GM12878 (cell line): Measurements from ENCODE around the gene SYNCRIP. TPM values are rescaled to one million over a fixed set of nuclear protein-coding genes. Genes with fewer than 3 reads are reported as not detected.

ENCODE experiments used
- ATF7 ChIP-seq: fragments of 450-650 bp; IDR thresholded peaks from 2 replicates; pipeline ENCODE4 v1.6.1; 2016; ENCODE audit warnings: low read depth, mild to moderate bottlenecking
- BCLAF1 ChIP-seq: fragments of 450-650 bp; IDR thresholded peaks from 2 replicates; pipeline ENCODE4 v1.6.1; 2017; ENCODE audit warnings: antibody characterized with exemption, mild to moderate bottlenecking, moderate library complexity
- CBX3 ChIP-seq: fragments of 200-600 bp; sonication (generic); IDR thresholded peaks from 2 replicates; pipeline ENCODE4 v1.6.1; 2016; ENCODE audit warnings: low read depth, borderline replicate concordance
- EED ChIP-seq: sonication (generic); IDR thresholded peaks from 2 replicates; pipeline ENCODE4 v1.6.1; 2016; ENCODE audit warnings: antibody characterized with exemption, low read depth
- EGR1 ChIP-seq, 2 experiments: IDR thresholded peaks; 1 replicate in 1 of 2; 2 replicates in 1 of 2; pipeline ENCODE4 v1.6.1; 2011 to 2012; ENCODE audit warnings: low read depth in 2 of 2, low read length in 2 of 2, borderline replicate concordance in 1 of 2, mild to moderate bottlenecking in 1 of 2, moderate library complexity in 1 of 2
- FOS ChIP-seq: IDR thresholded peaks from 3 replicates; pipeline ENCODE4 v1.6.1; 2011; ENCODE audit warnings: borderline replicate concordance; ENCODE audit not compliant: insufficient read length; ENCODE audit errors: extremely low read depth
- FOXK2 ChIP-seq: fragments of 450-650 bp; IDR thresholded peaks from 2 replicates; pipeline ENCODE4 v1.6.1; 2017; ENCODE audit warnings: mild to moderate bottlenecking, moderate library complexity
- HDAC2 ChIP-seq: fragments of 200-600 bp; sonication (generic); IDR thresholded peaks from 2 replicates; pipeline ENCODE4 v1.6.1; 2017
- IRF5 ChIP-seq: fragments of 450-650 bp; IDR thresholded peaks from 2 replicates; pipeline ENCODE4 v1.6.1; 2017; ENCODE audit warnings: borderline replicate concordance
- JUNB ChIP-seq: IDR thresholded peaks from 2 replicates; pipeline ENCODE4 v1.6.1; 2016; ENCODE audit warnings: antibody characterized with exemption, mild to moderate bottlenecking
- MXI1 ChIP-seq: fragments of 150-350 bp; IDR thresholded peaks from 2 replicates; pipeline ENCODE4 v1.6.1; 2011; ENCODE audit warnings: low read depth, mild to moderate bottlenecking, inconsistent platforms, low read length, improper control_type of control experiment
- MYB ChIP-seq: fragments of 150-350 bp; IDR thresholded peaks from 2 replicates; pipeline ENCODE4 v1.6.1; 2014; ENCODE audit warnings: mild to moderate bottlenecking, low read depth, low read length, borderline replicate concordance
- PAX5 ChIP-seq: IDR thresholded peaks from 2 replicates; pipeline ENCODE4 v1.6.1; 2011; ENCODE audit warnings: low read depth, low read length, borderline replicate concordance
- POLR2A ChIP-seq: IDR thresholded peaks from 2 replicates; pipeline ENCODE4 v1.6.1; 2011; ENCODE audit warnings: low read depth, mild to moderate bottlenecking, low read length
- POLR2AphosphoS5 ChIP-seq: IDR thresholded peaks from 2 replicates; pipeline ENCODE4 v1.6.1; 2011; ENCODE audit warnings: mild to moderate bottlenecking, low read length, inconsistent platforms
- RCOR1 ChIP-seq: conservative IDR thresholded peaks from 2 replicates; pipeline ENCODE4 v1.6.1; 2012; ENCODE audit warnings: low read depth, low read length, improper control_type of control experiment
- RELB ChIP-seq: fragments of 450-650 bp; IDR thresholded peaks from 2 replicates; pipeline ENCODE4 v1.6.1; 2017; ENCODE audit warnings: low read depth, mild to moderate bottlenecking, moderate library complexity
- SMC3 ChIP-seq: IDR thresholded peaks from 2 replicates; pipeline ENCODE4 v1.6.1; 2011; ENCODE audit warnings: low read length, improper control_type of control experiment, borderline replicate concordance
- TAF1 ChIP-seq: IDR thresholded peaks from 2 replicates; pipeline ENCODE4 v1.6.1; 2011; ENCODE audit warnings: mild to moderate bottlenecking, low read depth, low read length, borderline replicate concordance
- YBX1 ChIP-seq: fragments of 450-650 bp; IDR thresholded peaks from 2 replicates; pipeline ENCODE4 v1.6.1; 2016; ENCODE audit warnings: antibody characterized with exemption
- YY1 ChIP-seq: IDR thresholded peaks from 2 replicates; pipeline ENCODE4 v1.6.1; 2011; ENCODE audit warnings: low read depth, mild to moderate bottlenecking, low read length
- ZNF687 ChIP-seq: fragments of 450-650 bp; IDR thresholded peaks from 2 replicates; pipeline ENCODE4 v1.6.1; 2017; ENCODE audit warnings: mild to moderate bottlenecking, moderate library complexity
- polyA plus RNA-seq, 11 experiments: library from polyadenylated mRNA; depleted of rRNA in 4 of 11; unstranded in 6 of 11; stranded (reverse) in 5 of 11; fragments of >200 nt; fragmentation: Nextera tagmentation in 4 of 11; fragmentation: Illumina TruSeq in 1 of 11; extraction: Ambion mirVana in 4 of 11; extraction: Trizol in 1 of 11; gene quantifications; 1 replicate in 1 of 11; 2 replicates in 10 of 11; pipeline versions ENCODE4 v1.2.1 to v1.2.3, GENCODE V29; 2011 to 2016; ENCODE audit warnings: inconsistent platforms in 2 of 11, missing spikeins in 2 of 11, low read depth in 1 of 11
- total RNA-seq, 4 experiments: library from RNA; depleted of rRNA in 3 of 4; stranded (reverse); fragments of >200 nt in 3 of 4; fragmentation: Illumina TruSeq in 1 of 4; extraction: Trizol in 1 of 4; gene quantifications; 2 replicates each; pipeline versions ENCODE4 v1.2.1 to v1.2.3, GENCODE V29; 2013 to 2021

SYNCRIP gene
- total and polyA plus RNA-seq, 10 of the 15 experiments (the other 5 are each of a cell fraction or from before 2014, with no cell fraction given) = 28.4 to 255 (median 131) TPM

GRCh38 chr6:85643537-85644278 is 1.0 kb upstream of the SYNCRIP start (continued):
- TF ChIP-seq HDAC2 (no peak), POLR2A (peak; percentile 92), PAX5 (peak; percentile 93), BCLAF1 (no peak), YBX1 (no peak), EED (peak; percentile 99), FOS (no peak), RCOR1 (no peak), RELB (peak; percentile 74), ZNF687 (peak; percentile 59; the same call in 1 of the 2 replicates), MYB (no peak), FOXK2 (no peak), IRF5 (no peak), MXI1 (peak; percentile 87), EGR1 (IDR thresholded peaks at IDR 0.05; ENCODE audit: borderline replicate concordance in 1 of 2, low read depth in 2 of 2, low read length in 2 of 2) (peak in 1 of 2 experiments; percentile 69; a peak in 2 of 3 replicates), ATF7 (peak; percentile 66; the same call in 1 of the 2 replicates), TAF1 (peak; percentile 57; the same call in 1 of the 2 replicates), SMC3 (peak; percentile 23; the same call in 1 of the 2 replicates), YY1 (peak; percentile 66; the same call in 1 of the 2 replicates), CBX3 (no peak), POLR2AphosphoS5 (peak; percentile 67), JUNB (peak; percentile 59; the same call in 1 of the 2 replicates)
